Activated CD4-positive, CD25-positive, alpha-beta regulatory T cell treated with anti-CD3 and anti-CD28 coated beads, Interleukin-2, amount 50 U/mL, for 24 hours (primary cell): Measurements from ENCODE around the gene TDRD3.

Source experiments
- ATAC-seq, 2 donors: fragments of 150-1000 bp; cut with Tn5 transposase; one replicate each; pipeline ENCODE4 v1.10.0; 2021; ENCODE audit warnings: mild to moderate bottlenecking in 1 of 2, moderate library complexity in 1 of 2

Gene TDRD3

GRCh38 chr13:60577761-60578160 lies 180.7 kb downstream of the TDRD3 start:
- ATAC-seq: no peak

GRCh38 chr13:60583196-60583888 lies 186.3 kb downstream of the TDRD3 start:
- no peak for ATAC-seq

- ATAC-seq: peak; percentile 33 to 44
Measured at GRCh38 chr13:60583911-60584753, 187.1 kb downstream of the TDRD3 start.

- no peak for ATAC-seq
Measured at GRCh38 chr13:60584976-60585375, 188.0 kb downstream of the TDRD3 start.

GRCh38 chr13:60590800-60591747 lies 194.1 kb downstream of the TDRD3 start:
- no peak for ATAC-seq

GRCh38 chr13:60603049-60603448 lies 206.0 kb downstream of the TDRD3 start:
- no peak for ATAC-seq

GRCh38 chr13:60604058-60604457 lies 207.0 kb downstream of the TDRD3 start:
- no peak for ATAC-seq

- no peak for ATAC-seq
Measured at GRCh38 chr13:60608954-60609353, 211.9 kb downstream of the TDRD3 start.

- no peak for ATAC-seq
Measured at GRCh38 chr13:60611523-60611922, 214.5 kb downstream of the TDRD3 start.

GRCh38 chr13:60612593-60612992 lies 215.6 kb downstream of the TDRD3 start:
- ATAC-seq: no peak

GRCh38 chr13:60613080-60613479 lies 216.1 kb downstream of the TDRD3 start:
- ATAC-seq: no peak

GRCh38 chr13:60617991-60618733 lies 221.1 kb downstream of the TDRD3 start:
- ATAC-seq: no peak

GRCh38 chr13:60619461-60619860 lies 222.4 kb downstream of the TDRD3 start:
- ATAC-seq: no peak

- ATAC-seq: no peak
Measured at GRCh38 chr13:60620611-60621395, 223.8 kb downstream of the TDRD3 start.

GRCh38 chr13:60623151-60623550 lies 226.1 kb downstream of the TDRD3 start:
- no peak for ATAC-seq
